KMS-11 (cell line): ENCODE data around the gene PRKAB1.

Experiments
- H2AFZ ChIP-seq: fragments of 200-600 bp; sonication (generic); 2 replicates; pipeline ENCODE4 v1.6.1; 2016; ENCODE audit warnings: antibody characterized with exemption, mixed run types, low read depth
- H3K27ac ChIP-seq: fragments of 200-600 bp; sonication (generic); 2 replicates; pipeline ENCODE4 v1.6.1; 2016; ENCODE audit warnings: mild to moderate bottlenecking, mixed run types
- H3K27me3 ChIP-seq: fragments of 200-600 bp; sonication (generic); 2 replicates; pipeline ENCODE4 v1.6.1; 2017; ENCODE audit warnings: mild to moderate bottlenecking, low read depth, mixed run types, moderate library complexity; ENCODE audit not compliant: insufficient read depth
- H3K36me3 ChIP-seq: fragments of 200-600 bp; sonication (generic); 2 replicates; pipeline ENCODE4 v1.6.1; 2017; ENCODE audit warnings: mild to moderate bottlenecking, mixed run types; ENCODE audit not compliant: insufficient read depth
- H3K4me1 ChIP-seq: fragments of 200-600 bp; sonication (generic); 2 replicates; pipeline ENCODE4 v1.6.1; 2016; ENCODE audit warnings: mild to moderate bottlenecking, low read depth, mixed run types; ENCODE audit not compliant: poor library complexity, severe bottlenecking
- H3K4me2 ChIP-seq: fragments of 200-600 bp; sonication (generic); 2 replicates; pipeline ENCODE4 v1.7.0; 2016; ENCODE audit warnings: mild to moderate bottlenecking, mixed run types
- H3K4me3 ChIP-seq: fragments of 200-600 bp; sonication (generic); IDR thresholded peaks from 2 replicates; pipeline ENCODE4 v1.6.1; 2017; ENCODE audit warnings: low read depth, low read length, mixed read lengths; ENCODE audit not compliant: insufficient read depth
- H3K79me2 ChIP-seq: fragments of 200-600 bp; sonication (generic); 2 replicates; pipeline ENCODE4 v1.6.1; 2016; ENCODE audit warnings: low read depth, mixed run types; ENCODE audit not compliant: insufficient read depth
- H3K9ac ChIP-seq: fragments of 200-600 bp; sonication (generic); 2 replicates; pipeline ENCODE4 v1.6.1; 2016; ENCODE audit warnings: mild to moderate bottlenecking, mixed run types
- H4K20me1 ChIP-seq: fragments of 200-600 bp; sonication (generic); 2 replicates; pipeline ENCODE4 v1.6.1; 2016; ENCODE audit warnings: mild to moderate bottlenecking, mixed run types; ENCODE audit not compliant: insufficient read depth
- TF ChIP-seq, protein P1 (sequence below): fragments of 200-600 bp; sonication (generic); conservative IDR thresholded peaks from 2 replicates; pipeline ENCODE4 v1.6.1; 2017; ENCODE audit warnings: low read depth, mild to moderate bottlenecking, antibody characterized with exemption, low read length, moderate library complexity, mixed read lengths

Gene PRKAB1

DNA sequence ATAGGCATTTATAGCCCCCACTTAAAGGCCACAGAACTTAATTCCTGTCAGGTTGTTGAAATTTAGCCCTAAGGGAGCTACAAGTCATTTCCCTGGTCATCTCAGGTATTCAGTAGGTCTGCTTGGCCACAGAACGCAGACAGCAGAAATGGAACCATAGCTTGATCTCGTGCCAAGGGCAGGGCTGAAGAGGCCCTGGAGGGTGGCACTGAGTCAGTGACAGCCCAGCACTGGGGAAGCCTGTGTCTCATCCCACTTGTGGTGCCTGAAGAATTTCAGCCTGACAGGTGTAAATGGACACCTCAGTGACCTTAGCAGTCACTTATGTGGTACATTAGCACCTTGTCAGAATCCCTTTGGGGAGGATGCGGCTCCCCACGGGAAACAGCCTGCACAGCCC, 6.6 kb downstream of the PRKAB1 start:
- H3K27ac ChIP-seq, result no peak overlapping the region
- H3K4me1 ChIP-seq, result no peaks in the 10 kb centered on the region
- no peak overlapping the region for H3K4me2 ChIP-seq
- H3K4me3 ChIP-seq, result no peak overlapping the region
- H3K27me3 ChIP-seq, result no peaks in the 10 kb centered on the region
- no peaks in the 10 kb centered on the region for H3K36me3 ChIP-seq
- no peaks in the 10 kb centered on the region for H4K20me1 ChIP-seq
- TF ChIP-seq, protein P1, sequence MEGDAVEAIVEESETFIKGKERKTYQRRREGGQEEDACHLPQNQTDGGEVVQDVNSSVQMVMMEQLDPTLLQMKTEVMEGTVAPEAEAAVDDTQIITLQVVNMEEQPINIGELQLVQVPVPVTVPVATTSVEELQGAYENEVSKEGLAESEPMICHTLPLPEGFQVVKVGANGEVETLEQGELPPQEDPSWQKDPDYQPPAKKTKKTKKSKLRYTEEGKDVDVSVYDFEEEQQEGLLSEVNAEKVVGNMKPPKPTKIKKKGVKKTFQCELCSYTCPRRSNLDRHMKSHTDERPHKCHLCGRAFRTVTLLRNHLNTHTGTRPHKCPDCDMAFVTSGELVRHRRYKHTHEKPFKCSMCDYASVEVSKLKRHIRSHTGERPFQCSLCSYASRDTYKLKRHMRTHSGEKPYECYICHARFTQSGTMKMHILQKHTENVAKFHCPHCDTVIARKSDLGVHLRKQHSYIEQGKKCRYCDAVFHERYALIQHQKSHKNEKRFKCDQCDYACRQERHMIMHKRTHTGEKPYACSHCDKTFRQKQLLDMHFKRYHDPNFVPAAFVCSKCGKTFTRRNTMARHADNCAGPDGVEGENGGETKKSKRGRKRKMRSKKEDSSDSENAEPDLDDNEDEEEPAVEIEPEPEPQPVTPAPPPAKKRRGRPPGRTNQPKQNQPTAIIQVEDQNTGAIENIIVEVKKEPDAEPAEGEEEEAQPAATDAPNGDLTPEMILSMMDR, result no peak
- H3K9ac ChIP-seq, result no peak overlapping the region
- H3K79me2 ChIP-seq, result peaks cover 12% of the 10 kb centered on the region; the same call in 1 of the 2 replicates
- H2AFZ ChIP-seq, result no peak overlapping the region

DNA sequence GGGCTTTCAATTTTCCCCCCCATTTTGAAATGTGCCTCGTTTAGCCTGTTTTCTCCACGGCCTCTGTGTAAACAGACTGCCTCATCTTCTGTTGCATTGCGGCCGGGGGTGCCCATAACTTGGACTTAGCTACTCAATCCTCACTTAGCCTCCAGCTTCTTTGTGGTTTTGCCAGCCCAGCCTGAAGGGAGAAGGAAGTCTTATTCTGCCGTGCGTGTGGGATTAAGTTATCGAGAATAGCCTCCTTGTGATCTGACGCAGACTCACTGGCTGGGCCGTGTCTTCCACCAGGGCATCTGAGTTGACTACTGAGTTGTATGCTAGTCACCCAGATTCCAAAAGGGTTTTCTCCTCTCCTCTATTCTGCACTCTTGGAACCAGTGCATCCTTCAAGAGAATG, 8.1 kb downstream of the PRKAB1 start:
- Histone ChIP-seq H3K27me3 (no peaks in the 10 kb centered on the region), H3K79me2 (no peaks in the 10 kb centered on the region), H3K9ac (no peak overlapping the region), H3K36me3 (no peaks in the 10 kb centered on the region), H3K27ac (no peak overlapping the region), H3K4me3 (no peak overlapping the region), H3K4me1 (no peaks in the 10 kb centered on the region), H3K4me2 (no peak overlapping the region), H2AFZ (no peak overlapping the region), H4K20me1 (no peaks in the 10 kb centered on the region)
- TF ChIP-seq, protein P1, result no peak

DNA sequence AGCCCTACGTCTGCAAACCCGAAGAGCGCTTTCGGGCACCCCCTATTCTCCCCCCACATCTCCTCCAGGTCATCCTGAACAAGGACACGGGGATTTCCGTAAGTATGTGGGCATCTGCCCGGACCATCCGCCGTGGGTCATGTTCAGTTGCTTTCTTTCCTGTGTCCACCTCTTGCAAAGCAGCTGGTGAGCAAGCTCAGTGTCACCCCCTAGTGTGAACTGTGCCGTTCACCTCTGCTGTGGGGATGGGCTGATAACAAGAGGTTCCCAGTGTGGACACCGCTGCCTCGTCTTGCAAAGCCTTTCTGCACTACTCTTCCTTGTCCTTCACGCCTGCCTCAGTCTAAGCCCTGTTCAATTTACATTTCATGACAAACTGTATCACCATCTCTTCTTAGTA, 8.6 kb downstream of the PRKAB1 start:
- TF ChIP-seq, protein P1, result no peak
- Histone ChIP-seq H3K4me1 (no peaks in the 10 kb centered on the region), H3K4me2 (no peak overlapping the region), H2AFZ (no peak overlapping the region), H3K79me2 (no peaks in the 10 kb centered on the region), H3K4me3 (no peak overlapping the region), H3K27ac (no peak overlapping the region), H3K36me3 (no peaks in the 10 kb centered on the region), H3K9ac (no peak overlapping the region), H3K27me3 (no peaks in the 10 kb centered on the region), H4K20me1 (no peaks in the 10 kb centered on the region)

DNA sequence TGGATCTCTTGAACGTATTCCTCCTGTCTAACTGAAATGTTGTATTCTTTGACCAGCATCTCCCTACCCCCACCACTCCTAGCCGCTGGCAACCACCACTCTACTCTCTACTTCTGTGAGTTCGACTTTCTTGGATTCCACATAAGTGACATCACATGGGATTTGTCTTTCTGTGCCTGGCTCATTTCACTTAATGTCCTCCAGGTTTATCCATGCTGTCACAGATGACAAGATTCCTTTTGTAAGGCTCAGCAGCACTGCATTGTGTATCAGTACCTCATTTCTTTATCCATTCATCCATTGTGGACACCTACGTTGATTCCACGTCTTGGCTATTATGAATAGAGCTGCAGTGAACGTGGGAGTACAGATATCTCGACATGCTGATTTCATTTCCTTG, 10.5 kb downstream of the PRKAB1 start:
- H3K4me2 ChIP-seq, result no peak overlapping the region
- peaks cover 10% of the 10 kb centered on the region for H3K4me1 ChIP-seq
- H2AFZ ChIP-seq, result no peak overlapping the region
- H3K36me3 ChIP-seq, result no peaks in the 10 kb centered on the region
- H3K4me3 ChIP-seq, result no peak overlapping the region
- H3K79me2 ChIP-seq, result no peaks in the 10 kb centered on the region
- no peak overlapping the region for H3K27ac ChIP-seq
- no peak overlapping the region for H3K9ac ChIP-seq
- H3K27me3 ChIP-seq, result no peaks in the 10 kb centered on the region
- TF ChIP-seq, protein P1, result no peak
- H4K20me1 ChIP-seq, result no peaks in the 10 kb centered on the region

DNA sequence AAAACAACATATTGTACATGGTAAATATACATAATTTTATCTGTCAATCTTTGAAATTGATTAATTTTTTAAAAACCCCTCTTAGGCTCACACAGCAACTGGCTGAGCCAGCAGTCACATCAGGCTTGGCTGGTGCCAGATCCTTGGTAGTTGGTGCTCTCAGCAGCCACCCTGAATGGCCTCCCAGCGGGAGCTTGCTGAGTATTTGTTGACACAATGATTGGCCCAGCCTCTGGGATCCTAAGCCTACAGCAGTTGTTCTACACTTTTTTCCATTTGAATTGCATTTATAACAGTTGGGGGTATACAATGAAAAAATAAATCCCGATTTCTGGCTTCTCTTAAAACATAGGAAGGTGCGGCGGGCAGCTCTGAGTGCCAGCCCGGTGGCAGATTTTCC, 11.1 kb downstream of the PRKAB1 start:
- no peaks in the 10 kb centered on the region for H3K36me3 ChIP-seq

More for the DNA sequence above, 11.1 kb downstream of the PRKAB1 start:
- H3K4me3 ChIP-seq, result no peak overlapping the region
- no peak overlapping the region for H2AFZ ChIP-seq
- peaks cover 10% of the 10 kb centered on the region for H3K4me1 ChIP-seq
- no peak overlapping the region for H3K27ac ChIP-seq
- no peaks in the 10 kb centered on the region for H4K20me1 ChIP-seq
- H3K79me2 ChIP-seq, result no peaks in the 10 kb centered on the region
- TF ChIP-seq, protein P1, result no peak
- no peak overlapping the region for H3K4me2 ChIP-seq
- no peaks in the 10 kb centered on the region for H3K27me3 ChIP-seq
- H3K9ac ChIP-seq, result no peak overlapping the region
